Measurements from ENCODE around the gene PCP2. TPM values are rescaled to one million over a fixed set of nuclear protein-coding genes. Genes with fewer than 3 reads are reported as not detected.

The PCP2 gene
- total RNA-seq, 1 donor from 2014 or later, result not detected

GRCh38 chr19:7622933-7623685 is 10.4 kb downstream of the PCP2 start:
- TF ChIP-seq EZH2phosphoT487 (IDR thresholded peaks at IDR 0.05) (no peak), EZH2 (IDR thresholded peaks at IDR 0.05) (no peak)
- TF ChIP-seq, protein P1, sequence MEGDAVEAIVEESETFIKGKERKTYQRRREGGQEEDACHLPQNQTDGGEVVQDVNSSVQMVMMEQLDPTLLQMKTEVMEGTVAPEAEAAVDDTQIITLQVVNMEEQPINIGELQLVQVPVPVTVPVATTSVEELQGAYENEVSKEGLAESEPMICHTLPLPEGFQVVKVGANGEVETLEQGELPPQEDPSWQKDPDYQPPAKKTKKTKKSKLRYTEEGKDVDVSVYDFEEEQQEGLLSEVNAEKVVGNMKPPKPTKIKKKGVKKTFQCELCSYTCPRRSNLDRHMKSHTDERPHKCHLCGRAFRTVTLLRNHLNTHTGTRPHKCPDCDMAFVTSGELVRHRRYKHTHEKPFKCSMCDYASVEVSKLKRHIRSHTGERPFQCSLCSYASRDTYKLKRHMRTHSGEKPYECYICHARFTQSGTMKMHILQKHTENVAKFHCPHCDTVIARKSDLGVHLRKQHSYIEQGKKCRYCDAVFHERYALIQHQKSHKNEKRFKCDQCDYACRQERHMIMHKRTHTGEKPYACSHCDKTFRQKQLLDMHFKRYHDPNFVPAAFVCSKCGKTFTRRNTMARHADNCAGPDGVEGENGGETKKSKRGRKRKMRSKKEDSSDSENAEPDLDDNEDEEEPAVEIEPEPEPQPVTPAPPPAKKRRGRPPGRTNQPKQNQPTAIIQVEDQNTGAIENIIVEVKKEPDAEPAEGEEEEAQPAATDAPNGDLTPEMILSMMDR (IDR thresholded peaks at IDR 0.05), result no peak
- H3K27me3 ChIP-seq, result no peaks in the 10 kb centered on the region
- no peaks in the 10 kb centered on the region for H3K9me3 ChIP-seq (ENCODE audit: low read depth)
- Mint-ChIP-seq H3K9me3 (no peaks in the 10 kb centered on the region), H3K27me3 (ENCODE audit: insufficient read depth, low read depth) (peaks cover 7% of the 10 kb centered on the region), H3K4me3 (no peak overlapping the region), H3K36me3 (peaks cover 18% of the 10 kb centered on the region), H3K27ac (no peak overlapping the region), H3K4me1 (peaks cover 3% of the 10 kb centered on the region)
- no peak overlapping the region for H3K27ac ChIP-seq
- H3K9ac ChIP-seq, result no peak overlapping the region
- peaks cover 2% of the 10 kb centered on the region for H4K20me1 ChIP-seq (ENCODE audit: low read depth)
- no peaks in the 10 kb centered on the region for H3F3A ChIP-seq (ENCODE audit: low read depth)
- peaks cover 20% of the 10 kb centered on the region for H3K79me2 ChIP-seq (ENCODE audit: low read depth)
- no peak for DNase-seq (ENCODE audit: low spot score)
- no peaks in the 10 kb centered on the region for H3K36me3 ChIP-seq
- H2AFZ ChIP-seq (replicated peaks), result no peak overlapping the region
- no peak overlapping the region for H3K4me3 ChIP-seq
- no peak overlapping the region for H3K4me2 ChIP-seq
- H3K4me1 ChIP-seq, result no peaks in the 10 kb centered on the region

- no peaks in the 10 kb centered on the region for H3K9me3 ChIP-seq (ENCODE audit: low read depth)
- H3F3A ChIP-seq (ENCODE audit: low read depth), result no peaks in the 10 kb centered on the region
- DNase-seq (ENCODE audit: low spot score), result no peak
- no peaks in the 10 kb centered on the region for H3K36me3 ChIP-seq
- no peak overlapping the region for H3K4me2 ChIP-seq
- Mint-ChIP-seq H3K27me3 (ENCODE audit: insufficient read depth, low read depth) (peaks cover 9% of the 10 kb centered on the region), H3K36me3 (peaks cover 18% of the 10 kb centered on the region), H3K4me3 (no peak overlapping the region), H3K4me1 (no peaks in the 10 kb centered on the region), H3K27ac (no peak overlapping the region), H3K9me3 (no peaks in the 10 kb centered on the region)
- no peak overlapping the region for H3K27ac ChIP-seq
- H3K79me2 ChIP-seq (ENCODE audit: low read depth), result no peaks in the 10 kb centered on the region
- no peak for TF ChIP-seq EZH2 (IDR thresholded peaks at IDR 0.05)
- TF ChIP-seq EZH2phosphoT487 (IDR thresholded peaks at IDR 0.05), result no peak
- TF ChIP-seq, protein P1 (IDR thresholded peaks at IDR 0.05), result no peak
- H4K20me1 ChIP-seq (ENCODE audit: low read depth), result no peaks in the 10 kb centered on the region
- H3K4me3 ChIP-seq, result no peak overlapping the region
- H3K9ac ChIP-seq, result no peak overlapping the region
- H3K27me3 ChIP-seq, result no peaks in the 10 kb centered on the region
- H2AFZ ChIP-seq (replicated peaks), result no peak overlapping the region
- H3K4me1 ChIP-seq, result no peaks in the 10 kb centered on the region
These were observed 12.8 kb downstream of the PCP2 start for GRCh38 chr19:7620442-7621412.

- H3K36me3 Mint-ChIP-seq, result peaks cover 16% of the 10 kb centered on the region
- H3K9me3 ChIP-seq (ENCODE audit: low read depth), result no peaks in the 10 kb centered on the region
These were observed 13.7 kb downstream of the PCP2 start for GRCh38 chr19:7619671-7620441.

More at GRCh38 chr19:7619671-7620441, 13.7 kb downstream of the PCP2 start:
- Histone ChIP-seq H3F3A (ENCODE audit: low read depth) (no peaks in the 10 kb centered on the region), H3K27me3 (no peaks in the 10 kb centered on the region), H2AFZ (replicated peaks) (no peak overlapping the region), H3K4me2 (no peak overlapping the region), H3K9ac (no peak overlapping the region), H3K4me3 (no peak overlapping the region), H3K79me2 (ENCODE audit: low read depth) (no peaks in the 10 kb centered on the region), H3K27ac (no peak overlapping the region), H4K20me1 (ENCODE audit: low read depth) (no peaks in the 10 kb centered on the region), H3K36me3 (no peaks in the 10 kb centered on the region), H3K4me1 (no peaks in the 10 kb centered on the region)
- no peak overlapping the region for H3K4me3 Mint-ChIP-seq
- H3K27me3 Mint-ChIP-seq (ENCODE audit: insufficient read depth, low read depth), result peaks cover 7% of the 10 kb centered on the region
- no peaks in the 10 kb centered on the region for H3K4me1 Mint-ChIP-seq
- TF ChIP-seq EZH2phosphoT487 (IDR thresholded peaks at IDR 0.05) (no peak), EZH2 (IDR thresholded peaks at IDR 0.05) (no peak)
- TF ChIP-seq, protein P1 (IDR thresholded peaks at IDR 0.05), result no peak
- DNase-seq (ENCODE audit: low spot score), result no peak
- no peak overlapping the region for H3K27ac Mint-ChIP-seq
- no peaks in the 10 kb centered on the region for H3K9me3 Mint-ChIP-seq
